ENCODE data around the gene GBA3.

Gene GBA3

GRCh38 chr4:22787753-22788375, 95.1 kb downstream of the GBA3 start:
- no peak for DNase-seq

- no peak for DNase-seq
Measured at GRCh38 chr4:22790631-22791030, 97.9 kb downstream of the GBA3 start.

GRCh38 chr4:22794732-22795131, 102.0 kb downstream of the GBA3 start:
- DNase-seq, result no peak

- no peak for DNase-seq
Measured at GRCh38 chr4:22801391-22801790, 108.7 kb downstream of the GBA3 start.

- DNase-seq, result no peak
Measured at GRCh38 chr4:22802876-22803275, 110.1 kb downstream of the GBA3 start.

- no peak for DNase-seq
Measured at GRCh38 chr4:22803512-22803911, 110.8 kb downstream of the GBA3 start.

GRCh38 chr4:22814906-22815305, 122.2 kb downstream of the GBA3 start:
- no peak for DNase-seq

- DNase-seq, result no peak
Measured at GRCh38 chr4:22824091-22824490, 131.4 kb downstream of the GBA3 start.

GRCh38 chr4:22842360-22843018, 149.8 kb downstream of the GBA3 start:
- no peak for DNase-seq

GRCh38 chr4:22848332-22848731, 155.6 kb downstream of the GBA3 start:
- DNase-seq, result no peak

GRCh38 chr4:22850055-22850454, 157.3 kb downstream of the GBA3 start:
- DNase-seq, result no peak

- DNase-seq, result no peak
Measured at GRCh38 chr4:22850630-22851029, 157.9 kb downstream of the GBA3 start.

- no peak for DNase-seq
Measured at GRCh38 chr4:22857411-22857810, 164.7 kb downstream of the GBA3 start.

GRCh38 chr4:22859318-22859717, 166.6 kb downstream of the GBA3 start:
- no peak for DNase-seq
